GM19468 (cell line): ENCODE data around the gene CASP8.

ENCODE experiments used
- ATAC-seq: cut with Tn5 transposase; IDR thresholded peaks from one replicate; pipeline ENCODE4 v1.9.1; 2021; ENCODE audit warnings: mild to moderate bottlenecking, moderate library complexity, moderate number of reproducible peaks; ENCODE audit not compliant: unreplicated experiment; ENCODE audit errors: extremely low read depth

The CASP8 gene

GRCh38 chr2:201320701-201321100 is 60.4 kb downstream of the CASP8 start:
- no peak for ATAC-seq

GRCh38 chr2:201322772-201323171 is 62.4 kb downstream of the CASP8 start:
- ATAC-seq, result no peak

GRCh38 chr2:201327678-201328077 is 67.3 kb downstream of the CASP8 start:
- no peak for ATAC-seq

GRCh38 chr2:201329409-201329808 is 69.1 kb downstream of the CASP8 start:
- no peak for ATAC-seq
